Natural killer cell (primary cell): ENCODE data around the gene MAP3K15. TPM values are rescaled to one million over a fixed set of nuclear protein-coding genes. Genes with fewer than 3 reads are reported as not detected.

Experiments
- ATAC-seq, 3 donors: fragments of 150-1000 bp in 2 of 3; fragments of 200-7000 bp in 1 of 3; cut with Tn5 transposase; 1 replicate in 1 of 3; 2 replicates in 2 of 3; pipeline ENCODE4 v1.10.0; 2021; ENCODE audit warnings: mild to moderate bottlenecking in 2 of 3, moderate library complexity in 2 of 3
- DNase-seq, 2 donors: peaks; one replicate each; pipeline versions ENCODE4 v3.0.0 to v3.0.0-alpha.2; 2013 to 2021; ENCODE audit warnings: mixed read lengths in 1 of 2
- H3K27ac ChIP-seq: one replicate; pipeline ENCODE4 v1.5.1; 2013; ENCODE audit warnings: mild to moderate bottlenecking, low read length
- H3K27me3 ChIP-seq: one replicate; pipeline ENCODE4 v1.6.1; 2013; ENCODE audit warnings: low read length; ENCODE audit not compliant: control insufficient read depth, insufficient read depth
- H3K36me3 ChIP-seq: one replicate; pipeline ENCODE4 v1.6.1; 2013; ENCODE audit warnings: low read length; ENCODE audit not compliant: control insufficient read depth, insufficient read depth
- H3K4me1 ChIP-seq: one replicate; pipeline ENCODE4 v1.6.1; 2013; ENCODE audit warnings: low read length; ENCODE audit not compliant: control insufficient read depth, insufficient read depth
- H3K4me3 ChIP-seq: one replicate; pipeline ENCODE4 v1.5.1; 2013; ENCODE audit warnings: low read length
- H3K9me3 ChIP-seq: one replicate; pipeline ENCODE4 v1.6.1; 2013; ENCODE audit warnings: low read length; ENCODE audit not compliant: control insufficient read depth, insufficient read depth
- H3K27ac Mint-ChIP-seq, 2 donors: one replicate each; pipeline ENCODE4 v1.8.0; 2022; ENCODE audit warnings: mild to moderate bottlenecking in 2 of 2, mixed read lengths in 2 of 2, moderate library complexity in 1 of 2
- H3K27me3 Mint-ChIP-seq, 2 donors: one replicate each; pipeline ENCODE4 v1.8.0; 2022; ENCODE audit warnings: low read depth in 2 of 2, mixed read lengths in 2 of 2
- H3K36me3 Mint-ChIP-seq: one replicate; pipeline ENCODE4 v1.8.0; 2022; ENCODE audit warnings: mixed read lengths
- H3K4me1 Mint-ChIP-seq, 2 donors: one replicate each; pipeline ENCODE4 v1.8.0; 2022; ENCODE audit warnings: mixed read lengths in 2 of 2
- H3K4me3 Mint-ChIP-seq: one replicate; pipeline ENCODE4 v1.8.0; 2022; ENCODE audit warnings: mild to moderate bottlenecking, moderate library complexity, mixed read lengths
- H3K9me3 Mint-ChIP-seq, 2 donors: one replicate each; pipeline ENCODE4 v1.8.0; 2022; ENCODE audit warnings: mixed read lengths in 2 of 2
- WGBS: methylation state at CpG from one replicate; pipeline ENCODE4 v1.1.7; 2013; ENCODE audit warnings: missing lambda C conversion rate; ENCODE audit not compliant: insufficient coverage; 5-methylcytosine and 5-hydroxymethylcytosine counted together
- intact Hi-C: fragments of 100-400 bp; cut with micrococcal nuclease; formaldehyde crosslinking; loops from one replicate; pipeline ENCODE4 v1.14.2; 2022
- total RNA-seq, 4 donors: library from RNA; stranded (reverse); fragments of 120-200 nt in 1 of 4; gene quantifications; one replicate each; pipeline versions ENCODE4 v1.2.3 to v1.2.4, GENCODE V29; 2013 to 2022
- TF ChIP-seq, protein P1 (sequence below): fragments of 200-600 bp; IDR thresholded peaks from one replicate; pipeline ENCODE4 v1.8.0; 2022; ENCODE audit warnings: antibody characterized with exemption

Gene MAP3K15
- total RNA-seq, 3 donors from 2014 or later (not counting 1 experiment from before 2014, with no cell fraction given), result 0.18 TPM; not detected in 2

GRCh38 chrX:19326567-19326966 lies 188.7 kb downstream of the MAP3K15 start:
- DNase-seq, result no peak
- H3K4me3 Mint-ChIP-seq, result no peak overlapping the region
- H3K27ac Mint-ChIP-seq, result no peak overlapping the region
- Histone ChIP-seq H3K4me3 (no peak overlapping the region), H3K9me3 (no peaks in the 10 kb centered on the region), H3K36me3 (no peaks in the 10 kb centered on the region), H3K27me3 (no peaks in the 10 kb centered on the region), H3K4me1 (no peaks in the 10 kb centered on the region), H3K27ac (no peak overlapping the region)
- no peaks in the 10 kb centered on the region for H3K36me3 Mint-ChIP-seq
- no peaks in the 10 kb centered on the region for H3K9me3 Mint-ChIP-seq
- TF ChIP-seq, protein P1, sequence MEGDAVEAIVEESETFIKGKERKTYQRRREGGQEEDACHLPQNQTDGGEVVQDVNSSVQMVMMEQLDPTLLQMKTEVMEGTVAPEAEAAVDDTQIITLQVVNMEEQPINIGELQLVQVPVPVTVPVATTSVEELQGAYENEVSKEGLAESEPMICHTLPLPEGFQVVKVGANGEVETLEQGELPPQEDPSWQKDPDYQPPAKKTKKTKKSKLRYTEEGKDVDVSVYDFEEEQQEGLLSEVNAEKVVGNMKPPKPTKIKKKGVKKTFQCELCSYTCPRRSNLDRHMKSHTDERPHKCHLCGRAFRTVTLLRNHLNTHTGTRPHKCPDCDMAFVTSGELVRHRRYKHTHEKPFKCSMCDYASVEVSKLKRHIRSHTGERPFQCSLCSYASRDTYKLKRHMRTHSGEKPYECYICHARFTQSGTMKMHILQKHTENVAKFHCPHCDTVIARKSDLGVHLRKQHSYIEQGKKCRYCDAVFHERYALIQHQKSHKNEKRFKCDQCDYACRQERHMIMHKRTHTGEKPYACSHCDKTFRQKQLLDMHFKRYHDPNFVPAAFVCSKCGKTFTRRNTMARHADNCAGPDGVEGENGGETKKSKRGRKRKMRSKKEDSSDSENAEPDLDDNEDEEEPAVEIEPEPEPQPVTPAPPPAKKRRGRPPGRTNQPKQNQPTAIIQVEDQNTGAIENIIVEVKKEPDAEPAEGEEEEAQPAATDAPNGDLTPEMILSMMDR, result no peak
- intact Hi-C loops, result no loop called here
- H3K4me1 Mint-ChIP-seq, result no peaks in the 10 kb centered on the region
- 94% methylated on average over 2 of the region's 2 CpGs for WGBS
- peaks cover 0 to 8% of the 10 kb centered on the region in 2 donors for H3K27me3 Mint-ChIP-seq
- no peak for ATAC-seq

Other genes with a start within 250 kb of the MAP3K15 start
- 100 to 1,000 TPM; 131 to 164 (median 154) TPM for gene PDHA1, start 171.6 kb downstream of the MAP3K15 start, total RNA-seq